Measurements from ENCODE around the gene PDK4. TPM values are rescaled to one million over a fixed set of nuclear protein-coding genes. Genes with fewer than 3 reads are reported as not detected.

The PDK4 gene
- total RNA-seq, 1 donor from 2014 or later: 0.34 TPM

Other genes with a start within 250 kb of the PDK4 start
- not detected in 2 replicates for gene PON3, start 200.1 kb downstream of the PDK4 start, total RNA-seq
- gene PON2, start 161.5 kb downstream of the PDK4 start, total RNA-seq: 152 and 167 TPM in 2 replicates
- not detected in 2 replicates for gene ASB4, start 110.6 kb downstream of the PDK4 start, total RNA-seq
- gene DYNC1I1, start 176.0 kb upstream of the PDK4 start, total RNA-seq: 3.2 TPM in 2 replicates